Smooth muscle cell (in vitro differentiated cells): Measurements from ENCODE around the gene AR. TPM values are rescaled to one million over a fixed set of nuclear protein-coding genes. Genes with fewer than 3 reads are reported as not detected.

Experiments
- DNase-seq: peaks from one replicate; lab custom pipeline; 2025; ENCODE audit not compliant: unreplicated experiment; lab: John Stamatoyannopoulos, UW
- H2AFZ ChIP-seq: fragments of 200-600 bp; sonication (generic); 2 replicates; pipeline ENCODE4 v1.6.0; 2016; ENCODE audit warnings: antibody characterized with exemption, low read depth, mild to moderate bottlenecking
- H3F3A ChIP-seq: fragments of 200-600 bp; sonication (generic); 2 replicates; pipeline ENCODE4 v1.6.0; 2017; ENCODE audit warnings: antibody characterized with exemption, low read depth
- H3K27ac ChIP-seq: fragments of 200-600 bp; sonication (generic); 2 replicates; pipeline ENCODE4 v1.5.1; 2016; ENCODE audit warnings: low read depth, mild to moderate bottlenecking
- H3K27me3 ChIP-seq: fragments of 200-600 bp; sonication (generic); 2 replicates; pipeline ENCODE4 v1.6.1; 2016; ENCODE audit warnings: low read depth, mild to moderate bottlenecking
- H3K36me3 ChIP-seq: fragments of 200-600 bp; sonication (generic); 2 replicates; pipeline ENCODE4 v1.5.1; 2016; ENCODE audit warnings: low read depth
- H3K4me1 ChIP-seq: fragments of 200-600 bp; sonication (generic); 2 replicates; pipeline ENCODE4 v1.5.1; 2016; ENCODE audit warnings: low read depth
- H3K4me2 ChIP-seq: fragments of 200-600 bp; sonication (generic); 2 replicates; pipeline ENCODE4 v1.6.0; 2016; ENCODE audit warnings: mild to moderate bottlenecking
- H3K4me3 ChIP-seq: fragments of 200-600 bp; sonication (generic); 2 replicates; pipeline ENCODE4 v1.5.1; 2016; ENCODE audit warnings: mild to moderate bottlenecking
- H3K79me2 ChIP-seq: fragments of 200-600 bp; sonication (generic); 2 replicates; pipeline ENCODE4 v1.6.0; 2016; ENCODE audit warnings: low read depth, mild to moderate bottlenecking
- H3K9ac ChIP-seq: fragments of 200-600 bp; sonication (generic); 2 replicates; pipeline ENCODE4 v1.6.0; 2016; ENCODE audit warnings: low read depth
- H3K9me3 ChIP-seq: fragments of 200-600 bp; sonication (generic); replicated peaks from 2 replicates; pipeline ENCODE4 v1.5.1; 2016; ENCODE audit warnings: low read depth
- H4K20me1 ChIP-seq: fragments of 200-600 bp; sonication (generic); 2 replicates; pipeline ENCODE4 v1.6.0; 2016; ENCODE audit warnings: low read depth
- CTCF ChIP-seq: fragments of 200-600 bp; sonication (generic); IDR thresholded peaks from 2 replicates; pipeline ENCODE4 v1.5.1; 2017; ENCODE audit warnings: borderline replicate concordance, mild to moderate bottlenecking, antibody characterized with exemption; ENCODE audit not compliant: insufficient read depth, poor library complexity, severe bottlenecking
- WGBS: methylation state at CpG from one replicate; pipeline ENCODE4 v1.1.7; 2016; ENCODE audit warnings: low lambda C conversion rate; 5-methylcytosine and 5-hydroxymethylcytosine counted together
- polyA plus RNA-seq: library from polyadenylated mRNA; unstranded; fragments of >200 nt; fragmentation: Nextera tagmentation; extraction: Ambion mirVana; gene quantifications from 2 replicates; pipeline ENCODE4 v1.2.1, GENCODE V29; 2016
- total RNA-seq: library from RNA; depleted of rRNA; stranded (reverse); fragments of >200 nt; gene quantifications from 2 replicates; pipeline ENCODE4 v1.2.3, GENCODE V29; 2014

The AR gene
- total and polyA plus RNA-seq, 2 experiments from 2014 or later = 0.72 to 2.4 TPM

DNA sequence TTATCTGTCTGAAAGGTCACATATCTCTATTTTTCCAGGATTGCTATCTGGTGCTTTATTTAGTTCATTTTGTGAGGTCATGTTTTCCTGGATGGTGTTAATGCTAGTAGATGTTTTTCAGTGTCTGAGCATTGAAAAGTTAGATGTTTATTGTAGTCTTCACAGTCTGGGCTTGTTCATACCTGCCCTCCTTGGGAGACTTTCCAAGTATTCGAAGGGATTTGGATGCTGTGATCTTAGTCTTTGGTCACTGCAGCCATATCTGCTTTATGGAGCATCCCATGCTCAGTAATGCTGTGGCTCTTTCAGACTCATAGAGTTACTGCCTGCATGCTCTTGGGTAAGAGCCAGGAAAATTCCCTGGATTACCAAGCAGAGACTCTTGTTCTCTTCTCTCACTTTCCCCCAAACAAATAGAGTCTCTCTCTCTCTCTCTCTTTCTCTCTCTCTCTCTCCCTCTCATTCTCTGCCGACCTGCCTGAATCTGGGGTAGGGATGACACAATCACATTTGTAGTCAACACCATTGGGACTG is 130.0 kb downstream of the AR start:
- Histone ChIP-seq H3K4me2 (no peak overlapping the region), H3K27ac (no peak overlapping the region), H3K36me3 (no peaks in the 10 kb centered on the region), H3K9ac (no peak overlapping the region), H2AFZ (no peak overlapping the region), H3K4me3 (no peak overlapping the region), H3K4me1 (no peaks in the 10 kb centered on the region), H3K79me2 (no peaks in the 10 kb centered on the region), H3K27me3 (no peaks in the 10 kb centered on the region), H4K20me1 (no peaks in the 10 kb centered on the region), H3K9me3 (no peaks in the 10 kb centered on the region), H3F3A (no peaks in the 10 kb centered on the region)
- DNase-seq = no peak
- no peak for TF ChIP-seq CTCF
- 68% methylated on average over 2 of the region's 2 CpGs for WGBS

GRCh38 chrX:67674741-67675140 is 130.9 kb downstream of the AR start:
- Histone ChIP-seq H3F3A (no peaks in the 10 kb centered on the region), H2AFZ (no peak overlapping the region), H3K9ac (no peak overlapping the region), H3K4me1 (no peaks in the 10 kb centered on the region), H3K79me2 (no peaks in the 10 kb centered on the region), H3K36me3 (no peaks in the 10 kb centered on the region), H3K27me3 (no peaks in the 10 kb centered on the region), H3K9me3 (no peaks in the 10 kb centered on the region), H4K20me1 (no peaks in the 10 kb centered on the region), H3K4me3 (no peak overlapping the region), H3K27ac (no peak overlapping the region), H3K4me2 (no peak overlapping the region)
- WGBS = 87% methylated on average over 1 of the region's 1 CpG
- no peak for TF ChIP-seq CTCF
- DNase-seq = no peak

GRCh38 chrX:67684136-67684535 is 140.3 kb downstream of the AR start:
- Histone ChIP-seq H3K9me3 (peaks cover 2% of the 10 kb centered on the region), H3K4me3 (no peak overlapping the region), H3K27ac (no peak overlapping the region), H3K4me1 (no peaks in the 10 kb centered on the region), H3K79me2 (no peaks in the 10 kb centered on the region), H3K27me3 (no peaks in the 10 kb centered on the region), H4K20me1 (no peaks in the 10 kb centered on the region), H3K9ac (no peak overlapping the region), H2AFZ (no peak overlapping the region), H3K4me2 (no peak overlapping the region), H3F3A (no peaks in the 10 kb centered on the region), H3K36me3 (no peaks in the 10 kb centered on the region)
- 71% methylated on average over 4 of the region's 4 CpGs for WGBS
- DNase-seq = no peak
- TF ChIP-seq CTCF = no peak

DNA sequence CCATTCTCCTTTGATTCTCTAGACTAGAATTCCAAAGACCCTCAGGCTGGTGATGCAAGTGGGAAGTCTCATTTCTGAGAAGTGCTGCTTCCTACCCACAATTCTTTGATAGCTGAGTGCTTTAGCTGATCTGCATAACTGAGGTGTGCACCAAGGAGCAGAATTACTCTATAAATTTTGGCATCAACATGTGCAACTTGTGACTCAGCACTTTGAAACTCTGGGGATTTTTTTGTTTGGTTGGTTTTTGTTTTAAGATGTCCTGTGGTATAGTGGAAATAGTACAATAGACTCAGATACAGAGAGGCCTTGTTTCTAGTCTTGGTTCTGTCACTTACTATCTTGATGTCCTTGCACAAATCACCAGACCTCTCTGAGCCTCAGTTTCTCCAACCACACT is 148.4 kb downstream of the AR start:
- H3K4me3 ChIP-seq = no peak overlapping the region
- no peaks in the 10 kb centered on the region for H3F3A ChIP-seq
- H3K27me3 ChIP-seq = no peaks in the 10 kb centered on the region
- H2AFZ ChIP-seq = no peak overlapping the region
- H3K36me3 ChIP-seq = no peaks in the 10 kb centered on the region
- H3K4me1 ChIP-seq = no peaks in the 10 kb centered on the region
- no peak overlapping the region for H3K9ac ChIP-seq
- no peaks in the 10 kb centered on the region for H4K20me1 ChIP-seq
- TF ChIP-seq CTCF = no peak
- no peak overlapping the region for H3K27ac ChIP-seq
- no peaks in the 10 kb centered on the region for H3K79me2 ChIP-seq
- no peaks in the 10 kb centered on the region for H3K9me3 ChIP-seq
- no peak overlapping the region for H3K4me2 ChIP-seq
- no peak for DNase-seq
